Stimulated activated CD8-positive, alpha-beta memory T cell treated with anti-CD3 and anti-CD28 coated beads, Interleukin-7, amount 100 ng/mL, for 1 hour (primary cell): ENCODE results near the gene TMEM132D.

ENCODE experiments used
- DNase-seq, 2 donors: peaks; one replicate each; pipeline ENCODE4 v3.0.0-alpha.2; 2020; ENCODE audit warnings: low read depth in 2 of 2

The TMEM132D gene

DNA sequence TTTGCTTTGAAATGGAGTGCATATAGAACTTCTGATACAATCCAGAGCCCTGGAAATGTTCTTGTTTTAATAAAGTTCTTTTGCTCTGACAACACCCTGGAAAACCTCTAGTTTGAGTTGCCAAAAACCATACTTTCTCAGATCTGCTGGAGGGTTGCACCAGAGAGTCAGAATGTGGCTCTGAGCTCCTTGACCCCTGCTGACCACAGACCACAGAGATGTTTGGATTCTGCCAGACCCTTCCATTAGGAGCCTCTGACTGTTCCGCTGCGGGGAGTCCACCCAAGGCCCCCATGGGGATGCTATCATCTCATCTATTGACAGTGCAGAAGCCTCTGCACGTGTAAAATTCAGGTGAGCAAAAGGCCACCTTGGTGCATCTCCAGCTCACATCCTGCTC lies 718.0 kb downstream of the TMEM132D start:
- DNase-seq = no peak

DNA sequence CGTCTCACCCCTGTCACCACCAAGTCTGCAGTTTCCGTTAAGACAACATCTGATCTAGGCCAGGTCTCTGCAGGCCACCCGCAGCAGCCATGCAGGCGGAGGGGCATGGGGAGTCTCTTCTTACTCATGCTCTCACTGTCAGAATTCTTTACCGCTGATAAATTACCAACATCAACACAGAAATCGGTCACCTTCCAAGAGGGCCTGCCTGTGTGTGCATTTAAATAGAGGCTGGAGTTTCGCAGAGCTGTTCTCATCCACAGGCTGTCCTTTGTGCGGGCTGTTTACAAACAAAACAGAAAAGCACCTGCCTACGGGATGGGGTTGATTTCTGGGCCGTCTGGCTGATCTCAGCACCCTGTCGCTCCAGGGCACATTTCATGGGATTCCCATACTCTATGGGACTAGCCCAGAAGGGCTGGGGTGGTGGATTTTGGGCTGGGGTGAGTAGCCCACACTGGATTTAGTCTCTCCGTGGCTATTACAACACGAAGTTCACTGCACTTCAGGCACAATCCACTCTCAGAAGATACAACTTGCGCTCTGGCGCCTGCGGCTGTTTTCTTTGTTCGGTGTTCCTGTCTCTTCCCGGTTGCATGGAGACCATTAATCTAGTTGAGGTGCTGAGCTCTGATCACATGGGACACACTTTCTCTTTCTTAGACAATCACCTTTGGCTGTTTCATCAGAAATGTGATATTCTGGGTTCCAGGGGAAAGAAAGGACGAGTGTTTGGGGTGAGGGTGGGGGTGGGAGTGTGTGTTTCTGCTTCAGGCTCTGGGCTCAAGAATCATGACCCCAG lies 719.5 kb downstream of the TMEM132D start:
- DNase-seq = no peak

DNA sequence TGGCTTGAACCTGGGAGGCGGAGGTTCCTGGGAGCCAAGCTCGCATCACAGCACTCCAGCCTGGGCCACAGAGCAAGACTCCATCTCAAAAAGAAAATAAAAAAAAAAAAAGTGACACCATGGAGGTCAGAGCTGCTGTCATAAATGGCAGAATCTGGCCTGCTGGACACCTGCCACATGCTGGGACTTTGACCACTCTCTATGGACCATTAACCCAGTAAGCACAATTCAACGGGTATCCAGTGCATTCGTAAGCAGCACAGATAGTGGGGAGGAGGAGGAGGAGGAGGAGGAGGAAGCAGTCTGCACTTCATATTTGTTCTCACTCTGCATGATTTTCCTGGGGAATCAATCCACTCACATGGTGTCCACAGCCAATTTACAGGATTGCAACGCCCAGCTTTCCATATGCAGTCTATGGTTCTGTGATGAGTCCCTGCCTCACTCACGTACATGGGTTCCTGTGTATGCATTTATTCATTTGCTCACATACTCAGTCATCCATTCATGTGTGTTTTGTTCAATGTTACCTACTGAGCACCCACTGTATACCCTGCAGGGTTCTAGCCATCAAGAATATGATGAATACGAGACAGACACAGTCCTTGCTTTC lies 723.8 kb downstream of the TMEM132D start:
- DNase-seq = no peak

GRCh38 chr12:129169928-129170327 lies 733.9 kb downstream of the TMEM132D start:
- DNase-seq = no peak

DNA sequence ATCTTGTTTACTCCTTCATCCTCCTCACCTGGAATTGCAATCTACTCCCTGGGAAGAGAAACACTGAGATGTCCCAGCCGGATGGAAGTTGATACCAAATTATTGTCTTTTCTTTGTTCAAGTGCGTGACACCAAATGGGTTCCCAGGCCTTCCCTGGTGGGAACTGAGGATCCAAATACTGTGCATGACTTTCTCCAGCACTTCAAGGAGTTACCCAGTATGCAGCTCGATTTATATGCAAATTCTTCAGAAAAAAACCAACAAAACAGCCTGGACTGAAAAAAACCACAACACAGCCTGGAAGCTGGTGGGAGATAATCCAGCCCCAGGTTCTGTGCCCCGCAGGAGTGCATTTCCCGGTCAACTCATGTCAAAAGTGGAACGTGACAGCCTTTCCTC lies 740.0 kb downstream of the TMEM132D start:
- no peak for DNase-seq

DNA sequence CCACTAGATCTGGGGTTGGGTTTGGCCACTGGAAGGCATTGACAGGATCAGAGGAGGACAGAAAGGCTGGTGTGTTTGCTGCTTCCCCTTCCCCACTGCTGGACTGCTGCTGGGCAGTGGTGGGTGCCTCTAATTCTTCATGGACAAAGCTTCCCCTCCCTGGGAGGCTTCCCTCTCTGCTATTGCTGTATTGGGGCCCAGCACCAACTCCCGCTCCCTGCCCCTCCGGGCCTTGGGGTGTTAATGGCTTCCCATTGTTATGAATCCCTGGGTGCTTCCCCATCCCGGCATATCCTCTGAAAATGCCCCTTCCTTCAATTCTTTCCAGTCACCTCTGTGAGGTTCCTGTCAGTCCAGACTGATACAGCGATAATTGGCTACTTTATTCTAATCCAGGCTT lies 740.4 kb downstream of the TMEM132D start:
- DNase-seq = no peak

DNA sequence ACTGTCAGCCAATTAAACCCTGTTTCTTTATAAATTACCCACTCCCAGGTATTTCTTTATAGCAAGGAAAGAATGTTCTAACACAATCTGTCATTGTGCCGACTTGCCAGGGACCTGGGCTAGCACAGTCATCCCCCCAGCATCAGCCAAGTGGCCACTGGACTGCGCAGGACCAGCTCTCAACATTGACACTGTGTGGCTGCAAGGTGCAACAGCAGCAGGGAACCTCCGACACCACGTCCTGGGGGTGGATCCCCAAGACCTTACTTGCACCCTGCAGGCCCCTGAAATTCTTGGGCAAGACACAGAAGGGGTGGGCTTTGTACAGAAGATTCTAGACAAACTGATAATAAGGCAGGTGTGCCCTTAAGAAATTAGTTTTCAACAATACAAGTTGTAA lies 741.0 kb downstream of the TMEM132D start:
- no peak for DNase-seq

DNA sequence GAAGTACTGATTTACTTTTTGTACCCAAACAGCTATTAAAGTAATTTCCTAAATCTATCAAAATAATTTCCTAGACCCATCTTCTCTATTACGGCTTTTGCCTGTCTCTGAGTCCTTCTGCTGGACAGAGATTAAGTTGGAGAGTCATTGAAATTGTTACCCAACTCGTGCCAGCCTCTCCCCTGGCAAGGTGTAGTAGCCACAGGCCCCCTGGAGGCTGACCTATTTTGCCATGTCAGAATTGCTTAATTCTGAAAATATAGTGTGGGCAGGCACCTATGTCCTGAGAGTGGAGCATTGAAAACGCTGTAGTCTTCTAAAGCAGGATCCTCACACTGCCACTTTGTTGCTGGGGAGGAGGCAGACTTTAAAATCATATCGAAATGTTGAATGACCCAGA lies 742.3 kb downstream of the TMEM132D start:
- no peak for DNase-seq

DNA sequence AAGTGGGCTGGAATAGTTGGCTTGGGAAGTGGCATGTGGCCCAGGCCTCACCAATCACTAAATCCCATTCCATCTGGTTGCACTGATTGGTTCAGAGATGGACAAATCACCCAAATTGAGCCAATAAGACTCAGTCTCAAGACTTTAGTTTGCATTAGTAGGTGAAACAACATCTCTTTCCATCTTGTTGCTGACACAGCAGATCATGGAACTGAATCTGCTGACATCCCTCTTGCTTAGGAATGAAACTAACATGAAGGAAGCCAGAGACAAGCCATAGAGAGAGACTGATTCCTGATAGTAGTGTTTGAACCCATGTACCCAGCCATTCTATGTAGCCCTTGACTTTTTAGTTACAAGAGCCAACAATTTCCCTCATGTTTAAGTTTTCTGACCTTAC lies 743.5 kb downstream of the TMEM132D start:
- DNase-seq = no peak

GRCh38 chr12:129152351-129153104 lies 751.3 kb downstream of the TMEM132D start:
- DNase-seq = no peak

- no peak for DNase-seq
Measured at GRCh38 chr12:129150721-129151120, 753.1 kb downstream of the TMEM132D start.

- DNase-seq = no peak
Measured at GRCh38 chr12:129145381-129145780, 758.4 kb downstream of the TMEM132D start.

GRCh38 chr12:129138776-129139175 lies 765.0 kb downstream of the TMEM132D start:
- DNase-seq = no peak

- DNase-seq = no peak
Measured at GRCh38 chr12:129136694-129137325, 767.0 kb downstream of the TMEM132D start.

DNA sequence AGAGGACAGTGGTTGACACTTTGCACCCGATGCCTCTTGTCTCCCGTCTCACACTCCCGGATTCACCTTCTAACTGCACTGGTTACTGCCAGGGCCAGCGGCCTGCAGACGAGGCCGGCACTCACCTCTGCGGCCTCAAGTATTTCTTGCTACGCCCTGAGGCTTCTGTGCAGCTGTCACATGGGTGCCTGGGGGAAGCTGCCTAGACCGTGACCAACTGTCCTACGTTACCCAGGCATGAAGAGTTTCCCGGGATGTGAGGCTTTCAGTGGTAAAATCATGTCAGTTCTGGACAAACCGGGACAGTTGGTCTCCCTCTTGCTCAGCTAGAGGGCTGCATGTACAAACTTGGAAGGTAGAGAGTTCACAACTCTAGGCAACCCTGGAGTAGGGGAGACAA lies 776.1 kb downstream of the TMEM132D start:
- DNase-seq = no peak

GRCh38 chr12:129127211-129127610 lies 776.6 kb downstream of the TMEM132D start:
- DNase-seq = no peak

DNA sequence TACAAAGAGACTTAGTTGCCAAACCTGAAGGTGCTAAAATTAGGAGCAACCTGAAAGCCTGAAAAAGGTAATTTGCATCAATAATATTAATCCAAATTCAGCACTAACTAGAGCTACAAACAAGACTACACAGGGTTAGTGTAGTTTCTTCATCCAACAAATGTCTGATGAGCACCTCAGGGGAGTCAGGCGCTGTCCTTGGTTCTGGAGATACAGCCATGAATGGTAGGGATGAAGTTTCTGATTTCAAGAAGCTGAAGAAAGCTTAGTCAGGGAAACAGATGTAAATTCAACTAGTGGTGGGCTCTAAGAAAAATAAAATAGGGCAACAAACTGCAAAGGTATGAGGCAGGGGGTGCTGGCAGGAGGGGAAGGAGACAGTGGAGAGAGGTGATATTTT lies 784.3 kb downstream of the TMEM132D start:
- no peak for DNase-seq

DNA sequence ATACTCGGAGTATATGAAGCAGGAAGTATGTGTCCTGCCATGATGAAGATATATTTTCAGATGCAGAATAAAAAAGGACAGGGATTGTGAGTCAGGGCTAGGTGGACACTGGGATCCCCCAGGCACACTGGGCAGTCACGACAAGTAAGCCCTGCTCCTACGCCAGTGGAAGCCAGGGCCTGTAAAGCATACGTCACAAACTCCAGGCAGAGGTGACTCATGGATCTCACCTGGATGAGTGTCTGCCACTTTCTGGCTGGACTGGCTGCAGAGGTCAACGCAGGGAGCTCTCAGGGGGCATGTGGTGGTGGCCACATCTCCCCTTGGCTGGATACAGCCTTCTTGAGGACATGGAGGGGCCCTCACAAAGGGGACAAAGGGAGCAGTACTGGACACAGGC lies 788.3 kb downstream of the TMEM132D start:
- DNase-seq = no peak

DNA sequence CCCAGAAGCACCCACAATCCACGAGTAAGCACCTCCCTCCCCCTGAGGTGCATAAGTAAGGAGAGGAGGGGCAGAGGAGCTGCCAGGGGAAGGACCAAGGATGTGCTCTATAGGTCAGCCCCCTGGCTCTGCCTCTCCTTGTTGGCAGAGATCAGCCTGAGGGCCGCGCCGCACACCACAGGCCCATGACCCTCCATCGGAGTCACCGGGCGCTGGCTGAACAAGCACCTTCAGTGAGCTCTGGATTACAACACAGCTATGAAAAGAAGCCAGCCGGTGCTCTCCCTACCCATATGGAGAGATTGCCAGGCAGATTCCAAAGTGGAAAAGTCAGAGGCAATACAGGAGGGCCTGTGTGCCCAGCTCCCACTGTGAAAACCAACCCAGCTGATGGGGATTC lies 793.2 kb downstream of the TMEM132D start:
- no peak for DNase-seq

DNA sequence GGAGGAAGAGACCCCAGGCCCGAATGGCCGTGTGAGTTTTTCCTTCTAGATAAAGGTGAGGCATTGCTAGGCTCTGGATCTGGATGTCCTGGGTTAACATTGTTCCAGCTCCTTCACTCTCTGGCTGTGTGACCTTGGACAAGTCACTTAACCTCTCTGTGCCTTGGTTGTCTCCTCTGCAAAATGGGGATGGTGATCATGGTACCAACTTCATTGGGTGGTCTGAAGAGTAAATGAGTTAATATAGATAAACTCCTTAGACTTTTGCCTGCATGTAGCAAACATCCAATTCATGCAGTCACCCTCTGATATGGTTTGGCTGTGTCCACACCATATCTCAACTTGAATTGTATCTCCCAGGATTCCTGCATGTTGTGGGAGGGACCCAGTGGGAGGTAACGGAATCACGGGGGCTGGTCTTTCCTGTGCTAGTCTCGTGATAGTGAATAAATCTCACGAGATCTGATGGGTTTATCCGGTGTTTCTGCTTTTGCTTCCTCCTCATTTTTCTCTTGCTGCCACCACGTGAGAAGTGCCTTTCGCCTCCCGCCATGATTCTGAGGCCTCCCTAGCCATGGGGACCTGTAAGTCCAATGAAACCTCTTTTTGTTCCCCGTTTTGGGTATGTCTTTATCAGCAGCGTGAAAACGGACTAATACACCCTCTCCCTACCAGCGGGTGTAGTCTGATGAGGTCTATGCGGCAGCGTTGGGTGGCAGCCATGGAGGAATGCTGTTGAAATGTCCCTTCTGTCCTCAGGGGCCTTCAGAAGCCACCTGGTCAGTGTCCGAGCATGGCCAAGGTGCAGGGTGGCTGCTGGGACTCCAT lies 794.4 kb downstream of the TMEM132D start:
- DNase-seq = no peak

DNA sequence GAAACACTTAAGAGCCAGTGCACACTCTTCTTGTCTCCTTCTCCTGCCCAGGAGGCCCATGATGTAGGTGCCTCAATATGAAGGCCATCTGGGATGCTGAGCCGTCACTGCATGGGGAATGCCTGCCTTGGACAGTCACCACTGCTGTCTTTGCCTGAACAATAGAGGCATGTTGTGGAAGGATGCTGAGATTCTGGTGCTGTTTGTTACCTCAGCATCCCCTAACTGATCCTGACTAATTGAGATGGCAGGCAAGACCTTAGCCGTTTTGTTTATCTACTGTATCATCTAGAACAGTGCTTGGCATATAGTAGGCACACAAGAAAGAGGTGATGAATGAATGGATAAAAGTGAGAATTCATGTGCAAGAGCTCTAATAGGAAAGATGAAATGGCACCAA lies 797.1 kb downstream of the TMEM132D start:
- DNase-seq = no peak

DNA sequence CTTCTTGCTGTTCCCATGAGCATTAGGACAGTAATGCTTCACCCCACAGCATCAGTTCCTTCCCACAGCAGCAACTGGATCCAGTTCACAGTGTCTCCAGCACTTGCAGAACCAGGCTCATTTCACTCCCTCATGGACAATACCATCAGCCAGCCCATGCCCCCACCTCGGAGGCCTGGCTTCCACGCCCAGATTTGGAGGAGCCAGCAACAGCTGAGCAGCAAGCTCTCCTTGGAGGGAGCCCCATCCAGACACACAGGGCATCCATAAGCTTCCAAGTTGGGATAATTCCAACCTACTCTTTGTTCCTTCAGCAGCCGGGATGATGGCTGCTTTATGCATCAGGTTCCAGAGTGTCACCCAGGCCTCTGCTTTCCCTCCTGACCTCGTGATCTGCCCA lies 800.6 kb downstream of the TMEM132D start:
- DNase-seq = no peak
